Lung (tissue), 12 donors: ENCODE measurements around the gene CACNB4. TPM values are rescaled to one million over a fixed set of nuclear protein-coding genes. Genes with fewer than 3 reads are reported as not detected.

Experiments used
- ATAC-seq: fragments of 200-7000 bp; cut with Tn5 transposase; one replicate; pipeline ENCODE4 v1.9.1; 2020; ENCODE audit warnings: moderate number of reproducible peaks; ENCODE audit not compliant: insufficient read depth, low FRiP score
- DNase-seq, 3 donors: peaks; one replicate each; pipeline ENCODE4 v3.0.0-alpha.2; 2013 to 2017
- H3K27ac ChIP-seq, 2 donors: one replicate each; pipeline ENCODE4 v1.5.1; 2013; ENCODE audit warnings: mild to moderate bottlenecking in 2 of 2, moderate library complexity in 2 of 2, control low read depth in 1 of 2, inconsistent platforms in 1 of 2, low read depth in 1 of 2, low read length in 1 of 2
- H3K27me3 ChIP-seq, 3 donors: one replicate each; pipeline ENCODE4 v1.5.1; 2013; ENCODE audit warnings: low read length in 2 of 3; ENCODE audit not compliant: control insufficient read depth in 3 of 3, insufficient read depth in 3 of 3
- H3K36me3 ChIP-seq, 4 donors: one replicate each; pipeline ENCODE4 v1.5.1; 2013; ENCODE audit warnings: low read length in 4 of 4, mild to moderate bottlenecking in 1 of 4, moderate library complexity in 1 of 4; ENCODE audit not compliant: control insufficient read depth in 4 of 4, insufficient read depth in 4 of 4
- H3K4me1 ChIP-seq, 5 donors: one replicate each; pipeline ENCODE4 v1.5.1; 2013; ENCODE audit warnings: low read length in 5 of 5, mild to moderate bottlenecking in 2 of 5, moderate library complexity in 1 of 5; ENCODE audit not compliant: control insufficient read depth in 5 of 5, insufficient read depth in 5 of 5
- H3K4me3 ChIP-seq: one replicate; pipeline ENCODE4 v1.5.1; 2013; ENCODE audit warnings: mild to moderate bottlenecking, control low read depth, moderate library complexity
- H3K9ac ChIP-seq, 2 donors: one replicate each; pipeline ENCODE4 v1.5.1; 2013; ENCODE audit warnings: low read length in 2 of 2, control low read depth in 1 of 2; ENCODE audit not compliant: insufficient read depth in 1 of 2
- H3K9me3 ChIP-seq, 4 donors: one replicate each; pipeline ENCODE4 v1.5.1; 2013; ENCODE audit warnings: low read length in 3 of 4, mild to moderate bottlenecking in 1 of 4, moderate library complexity in 1 of 4; ENCODE audit not compliant: control insufficient read depth in 4 of 4, insufficient read depth in 3 of 4
- CTCF ChIP-seq: IDR thresholded peaks from 2 replicates; pipeline ENCODE4 v1.5.1; 2012; ENCODE audit warnings: mild to moderate bottlenecking; ENCODE audit errors: control extremely low read depth, extremely low read depth
- WGBS, 2 donors: extraction: QIAGEN DNeasy Blood & Tissue Kit; methylation state at CpG; one replicate each; pipeline ENCODE4 v1.1.7; 2013; 5-methylcytosine and 5-hydroxymethylcytosine counted together
- polyA plus RNA-seq, 2 donors: library from polyadenylated mRNA; stranded (reverse); fragments of 200-250 nt; gene quantifications; one replicate each; pipeline ENCODE4 v1.2.1, GENCODE V29; 2013
- total RNA-seq, 2 donors: library from RNA; depleted of rRNA in 1 of 2; stranded (reverse); fragments of >200 nt in 1 of 2; gene quantifications; one replicate each; pipeline ENCODE4 v1.2.1, GENCODE V29; 2014 to 2021
- donor health status: control.
- donor health status: control.
- donor health status: Bipolar disorder and iron deficiency.
- donor health status: healthy.
- donor health status: DM: yes; HTN: yes; CAD: no.

Gene CACNB4
- total and polyA plus RNA-seq, 4 donors: 0.57 to 10.9 (median 5.5) TPM

- WGBS, 2 donors: 79 to 81% methylated on average over 7 of the region's 7 CpGs
- Histone ChIP-seq H3K36me3 (no peaks in the 10 kb centered on the region), H3K9ac (no peak overlapping the region), H3K4me3 (no peak overlapping the region), H3K27me3 (no peaks in the 10 kb centered on the region), H3K4me1 (no peaks in the 10 kb centered on the region), H3K9me3 (no peaks in the 10 kb centered on the region), H3K27ac (no peak overlapping the region)
- DNase-seq (no peak), ATAC-seq (no peak)
- TF ChIP-seq CTCF: no peak
These were observed 82.4 kb downstream of the CACNB4 start for GRCh38 chr2:152016181-152017120.

DNA sequence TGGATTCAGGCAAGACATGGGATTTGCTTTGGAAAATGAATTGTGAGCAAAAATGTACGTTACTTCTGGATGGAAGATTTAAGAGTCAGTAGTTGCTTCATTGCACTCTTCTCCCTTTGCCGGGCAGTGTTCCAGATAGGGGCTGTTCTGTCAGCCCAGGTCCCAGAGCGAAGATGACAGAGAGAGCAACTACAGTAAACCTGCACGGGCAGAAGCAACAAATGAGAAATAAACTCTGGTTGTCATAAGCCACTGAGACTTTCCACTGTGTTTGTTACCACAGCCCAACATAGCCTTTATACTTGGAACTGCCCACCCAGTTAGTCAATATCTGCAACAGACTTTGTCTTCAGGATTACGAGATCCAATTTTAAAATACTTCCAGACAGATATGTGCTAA is 83.3 kb downstream of the CACNB4 start:
- TF ChIP-seq CTCF: no peak
- WGBS, 2 donors: 72 to 82% methylated on average over 5 of the region's 5 CpGs
- no peak overlapping the region for H3K27ac ChIP-seq

GRCh38 chr2:152012697-152013096 is 86.1 kb downstream of the CACNB4 start:
- Histone ChIP-seq H3K4me3 (no peak overlapping the region), H3K9me3 (no peaks in the 10 kb centered on the region), H3K36me3 (no peaks in the 10 kb centered on the region), H3K27ac (no peak overlapping the region), H3K27me3 (no peaks in the 10 kb centered on the region), H3K4me1 (peaks cover 0 to 3% (median 0%) of the 10 kb centered on the region in 5 donors), H3K9ac (no peak overlapping the region)
- no peak for ATAC-seq
- 67 to 94% methylated on average over 1 of the region's 1 CpG for whole genome bisulfite sequencing, 2 donors
- DNase-seq: no peak
- no peak for TF ChIP-seq CTCF

More for the DNA sequence above, 83.3 kb downstream of the CACNB4 start:
- no peaks in the 10 kb centered on the region for H3K9me3 ChIP-seq
- DNase-seq: no peak
- no peaks in the 10 kb centered on the region for H3K27me3 ChIP-seq
- H3K4me3 ChIP-seq: no peak overlapping the region
- H3K4me1 ChIP-seq: no peaks in the 10 kb centered on the region
- ATAC-seq: no peak
- no peaks in the 10 kb centered on the region for H3K36me3 ChIP-seq
- H3K9ac ChIP-seq: no peak overlapping the region
